ENCODE data around the gene MBTD1. TPM values are rescaled to one million over a fixed set of nuclear protein-coding genes. Genes with fewer than 3 reads are reported as not detected.

The MBTD1 gene
- total and polyA plus RNA-seq, 9 of the 15 experiments (the other 6 are each of a cell fraction or from before 2014, with no cell fraction given): 2.1 to 26.3 (median 13.3) TPM

GRCh38 chr17:51165680-51166197 lies 94.1 kb downstream of the MBTD1 start (continued):
- TF ChIP-seq ZC3H4 (CRISPR knock-in tag; IDR thresholded peaks at IDR 0.05; ENCODE audit: borderline replicate concordance) (no peak), ZKSCAN1 (IDR thresholded peaks at IDR 0.05; ENCODE audit: low read depth, low read length) (no peak), E2F1 (CRISPR knock-in tag; IDR thresholded peaks at IDR 0.05) (no peak), MTA1 (IDR thresholded peaks at IDR 0.05; ENCODE audit: borderline replicate concordance) (0 out of 2 replicates have a peak, but pooled peaks have one; percentile 33), SRSF9 (IDR thresholded peaks at IDR 0.05; ENCODE audit: borderline replicate concordance, low read depth, low read length) (no peak), HDGF (IDR thresholded peaks at IDR 0.05) (0 out of 2 replicates have a peak, but pooled peaks have one; percentile 78), UBTF (IDR thresholded peaks at IDR 0.05; ENCODE audit: borderline replicate concordance in 1 of 2, low read depth in 2 of 2, low read length in 2 of 2) (no peak), BCOR (IDR thresholded peaks at IDR 0.05) (peak; percentile 55), ADNP (tag; IDR thresholded peaks at IDR 0.05) (no peak), SMARCA4 (IDR thresholded peaks at IDR 0.05) (peak; percentile 61; the same call in 1 of the 2 replicates), ZNF408 (CRISPR knock-in tag; IDR thresholded peaks at IDR 0.05; ENCODE audit: low read depth) (no peak), ZNF143 (CRISPR knock-in tag; IDR thresholded peaks at IDR 0.05) (no peak), ZNF639 (CRISPR knock-in tag; conservative IDR thresholded peaks at IDR 0.05 in 1 of 2, IDR thresholded peaks at IDR 0.05 in 1 of 2) (no peak), RB1 (IDR thresholded peaks at IDR 0.05; ENCODE audit: low read depth) (no peak), CCNT2 (IDR thresholded peaks at IDR 0.05; ENCODE audit: borderline replicate concordance, extremely low read depth, insufficient read length, low read depth, low read length) (no peak), ZBTB26 (CRISPR knock-in tag; IDR thresholded peaks at IDR 0.05) (peak; percentile 92), ETV1 (tag; conservative IDR thresholded peaks at IDR 0.05; ENCODE audit: low read depth) (peak; percentile 72), ATF3 (IDR thresholded peaks at IDR 0.05) (no peak), ATF3 (CRISPR knock-in tag; conservative IDR thresholded peaks at IDR 0.05) (no peak), BHLHE40 (IDR thresholded peaks at IDR 0.05; ENCODE audit: low read length) (no peak), SUPT5H (IDR thresholded peaks at IDR 0.05) (peak; percentile 87)
